AG04449 (cell line): ENCODE results near the gene ATXN7L1.

Experiments used
- CTCF ChIA-PET: fragments of 350-600 bp; formaldehyde crosslinking; extraction: SDS; loops from one replicate; lab custom pipeline; 2021; ENCODE audit warnings: antibody characterized with exemption; lab: Yijun Ruan, JAX
- POLR2A ChIA-PET: fragments of 400-600, 350-600 bp; formaldehyde crosslinking; extraction: SDS; loops from one replicate; lab custom pipeline; 2020; ENCODE audit warnings: antibody characterized with exemption, inconsistent platforms; lab: Yijun Ruan, JAX
- DNase-seq: peaks from one replicate; pipeline ENCODE4 v3.0.0-alpha.2; 2010; ENCODE audit warnings: low read depth, low spot score
- H3K4me3 ChIP-seq: 2 replicates; pipeline ENCODE4 v1.5.1; 2011; ENCODE audit warnings: low read depth, mild to moderate bottlenecking, control low read depth, low read length
- CTCF ChIP-seq: IDR thresholded peaks from one replicate; pipeline ENCODE4 v1.5.1; 2011; ENCODE audit warnings: mild to moderate bottlenecking, moderate library complexity, low read length, control low read depth, inconsistent platforms; ENCODE audit not compliant: insufficient read depth; ENCODE audit errors: missing control alignments

The ATXN7L1 gene

GRCh38 chr7:105829681-105830322 lies 46.6 kb downstream of the ATXN7L1 start:
- H3K4me3 ChIP-seq, result no peak overlapping the region
- no peak for TF ChIP-seq CTCF
- CTCF ChIA-PET, result interaction anchor here (1.3 to 1.5 kb wide), 3 partner anchors 21 to 69 kb away, joined by 3 to 5 read pairs (median 5); no protein-coding TSS in a partner anchor
- POLR2A ChIA-PET, result interaction anchor here (0.5 to 1.2 kb wide), 2 partner anchors 28 to 451 kb away, joined by 3 read pairs; no protein-coding TSS in a partner anchor
- DNase-seq, result no peak

- TF ChIP-seq CTCF, result no peak
- POLR2A ChIA-PET, result no interaction called here
- CTCF ChIA-PET, result interaction anchor here (1.0 to 1.1 kb wide), 3 partner anchors 9 to 67 kb away, joined by 3 read pairs; no protein-coding TSS in a partner anchor
- no peak overlapping the region for H3K4me3 ChIP-seq
- no peak for DNase-seq
Observed at GRCh38 chr7:105828141-105828540, 48.3 kb downstream of the ATXN7L1 start.

GRCh38 chr7:105827151-105827875 lies 49.1 kb downstream of the ATXN7L1 start:
- no peak for DNase-seq
- no peak for TF ChIP-seq CTCF
- ChIA-PET POLR2A (no interaction called here), CTCF (interaction anchor here (0.6 to 1.5 kb wide), 2 partner anchors 22 to 50 kb away, joined by 3 to 4 read pairs; partner anchors contain the start of gene ATXN7L1)
- H3K4me3 ChIP-seq, result no peak overlapping the region

GRCh38 chr7:105826143-105826542 lies 50.3 kb downstream of the ATXN7L1 start:
- H3K4me3 ChIP-seq, result no peak overlapping the region
- POLR2A ChIA-PET, result no interaction called here
- DNase-seq, result no peak
- TF ChIP-seq CTCF, result no peak
- CTCF ChIA-PET, result interaction anchor here (1.5 kb wide), 1 partner anchor 51 kb away, joined by 4 read pairs; the partner anchor contains the start of gene ATXN7L1

GRCh38 chr7:105825371-105825770 lies 51.0 kb downstream of the ATXN7L1 start:
- TF ChIP-seq CTCF, result no peak
- ChIA-PET POLR2A (no interaction called here), CTCF (no interaction called here)
- no peak for DNase-seq
- no peak overlapping the region for H3K4me3 ChIP-seq

- no peak for DNase-seq
- no peak for TF ChIP-seq CTCF
- POLR2A ChIA-PET, result no interaction called here
- no peak overlapping the region for H3K4me3 ChIP-seq
- CTCF ChIA-PET, result interaction anchor here (0.6 to 0.9 kb wide), 2 partner anchors 62 to 219 kb away, joined by 3 read pairs; no protein-coding TSS in a partner anchor
Observed at GRCh38 chr7:105822806-105823205, 53.6 kb downstream of the ATXN7L1 start.
